Karpas-422 (cell line): ENCODE measurements around the gene FAM131B. TPM values are rescaled to one million over a fixed set of nuclear protein-coding genes. Genes with fewer than 3 reads are reported as not detected.

Experiments used
- DNase-seq: peaks from one replicate; pipeline ENCODE4 v3.0.0-alpha.2; 2015
- H2AFZ ChIP-seq: fragments of 200-600 bp; sonication (generic); 2 replicates; pipeline ENCODE4 v1.6.1; 2014; ENCODE audit warnings: antibody characterized with exemption, low read length, mixed read lengths
- H3K27ac ChIP-seq: fragments of 200-600 bp; sonication (generic); 2 replicates; pipeline ENCODE4 v1.5.1; 2014; ENCODE audit warnings: mild to moderate bottlenecking, low read length, moderate library complexity
- H3K27me3 ChIP-seq: fragments of 200-600 bp; sonication (generic); 2 replicates; pipeline ENCODE4 v1.6.1; 2014; ENCODE audit warnings: low read length, mixed read lengths
- H3K36me3 ChIP-seq: fragments of 200-600 bp; sonication (generic); 2 replicates; pipeline ENCODE4 v1.6.1; 2014; ENCODE audit warnings: low read length, mixed read lengths; ENCODE audit not compliant: insufficient read depth
- H3K4me1 ChIP-seq: fragments of 200-600 bp; sonication (generic); 2 replicates; pipeline ENCODE4 v1.6.1; 2014; ENCODE audit warnings: mild to moderate bottlenecking, low read length, mixed read lengths
- H3K4me2 ChIP-seq: fragments of 200-600 bp; sonication (generic); 2 replicates; pipeline ENCODE4 v1.6.1; 2014; ENCODE audit warnings: low read length, low read depth, mild to moderate bottlenecking; ENCODE audit not compliant: poor library complexity, severe bottlenecking
- H3K4me3 ChIP-seq: fragments of 200-600 bp; sonication (generic); 2 replicates; pipeline ENCODE4 v1.5.1; 2014; ENCODE audit warnings: mild to moderate bottlenecking, antibody characterized with exemption, low read length, mixed read lengths
- H3K79me2 ChIP-seq: fragments of 200-600 bp; sonication (generic); 2 replicates; pipeline ENCODE4 v1.6.1; 2014; ENCODE audit warnings: mild to moderate bottlenecking, low read length, mixed read lengths
- H3K9ac ChIP-seq: fragments of 200-600 bp; sonication (generic); 2 replicates; pipeline ENCODE4 v1.6.0; 2014; ENCODE audit warnings: low read length
- H3K9me2 ChIP-seq: fragments of 200-600 bp; sonication (generic), shearing (Covaris generic); replicated peaks from 2 replicates; pipeline ENCODE4 v1.6.0; 2014; ENCODE audit warnings: mild to moderate bottlenecking, low read length, moderate library complexity; ENCODE audit not compliant: insufficient read depth
- H3K9me3 ChIP-seq: fragments of 300-700, 200-600 bp; sonication (generic); 2 replicates; pipeline ENCODE4 v1.6.1; 2014; ENCODE audit warnings: low read length, mixed read lengths
- H4K20me1 ChIP-seq: fragments of 200-600 bp; sonication (generic); 2 replicates; pipeline ENCODE4 v1.6.1; 2014; ENCODE audit warnings: mild to moderate bottlenecking, antibody characterized with exemption, low read length, low read depth; ENCODE audit not compliant: insufficient read depth
- small RNA-seq: library from RNA; depleted of rRNA; stranded (forward); fragments of <200 nt; gene quantifications from one replicate; pipeline ENCODE3, GENCODE V24; 2014
- total RNA-seq: library from RNA; depleted of rRNA; stranded (reverse); fragments of >200 nt; shearing (Covaris generic); gene quantifications from 2 replicates; pipeline ENCODE4 v1.2.3, GENCODE V29; 2014; ENCODE audit warnings: low replicate concordance; rRNA removed

Gene FAM131B
- total RNA-seq, 1 experiment from 2014 or later: 0.11 TPM

GRCh38 chr7:143304938-143305337 is 57.6 kb downstream of the FAM131B start:
- DNase-seq: no peak
- Histone ChIP-seq H4K20me1 (no peaks in the 10 kb centered on the region; the same call in none of the 2 replicates), H3K4me3 (no peak overlapping the region), H3K27ac (no peak overlapping the region), H2AFZ (no peak overlapping the region), H3K4me2 (no peak overlapping the region), H3K79me2 (no peaks in the 10 kb centered on the region), H3K9me2 (no peaks in the 10 kb centered on the region), H3K9ac (no peak overlapping the region), H3K27me3 (no peaks in the 10 kb centered on the region), H3K36me3 (peaks cover 68% of the 10 kb centered on the region), H3K4me1 (no peaks in the 10 kb centered on the region), H3K9me3 (no peaks in the 10 kb centered on the region)

GRCh38 chr7:143303733-143304132 is 58.8 kb downstream of the FAM131B start:
- no peak overlapping the region for H3K4me2 ChIP-seq
- peaks cover 79% of the 10 kb centered on the region for H3K36me3 ChIP-seq
- H3K79me2 ChIP-seq: no peaks in the 10 kb centered on the region
- H3K9me3 ChIP-seq: no peaks in the 10 kb centered on the region
- H3K4me3 ChIP-seq: no peak overlapping the region
- H3K9me2 ChIP-seq: no peaks in the 10 kb centered on the region
- no peak for DNase-seq
- no peaks in the 10 kb centered on the region for H3K27me3 ChIP-seq
- no peak overlapping the region for H2AFZ ChIP-seq
- H3K4me1 ChIP-seq: no peaks in the 10 kb centered on the region
- no peak overlapping the region for H3K27ac ChIP-seq
- no peaks in the 10 kb centered on the region; the same call in none of the 2 replicates for H4K20me1 ChIP-seq
- H3K9ac ChIP-seq: no peak overlapping the region

Small RNA genes lying within 50 kb of the gene (small RNA-seq; reads per million reads assigned to genes)
- not detected for gene MIR6892

Other genes with a start within 250 kb of the FAM131B start
- not detected in 2 replicates for gene PIP, start 230.6 kb downstream of the FAM131B start, total RNA-seq
- gene TAS2R39, start 179.3 kb downstream of the FAM131B start, total RNA-seq: not detected in 2 replicates
- gene TAS2R40, start 140.7 kb downstream of the FAM131B start, total RNA-seq: not detected in 2 replicates
- 156 and 174 TPM in 2 replicates for gene GSTK1, start 99.3 kb downstream of the FAM131B start, total RNA-seq
- not detected in 2 replicates for gene TMEM139, start 77.8 kb downstream of the FAM131B start, total RNA-seq
- gene CASP2, start 74.4 kb downstream of the FAM131B start, total RNA-seq: 22.3 and 23.4 TPM in 2 replicates
- gene CLCN1, start 46.6 kb downstream of the FAM131B start, total RNA-seq: not detected in 2 replicates
- gene ZYX, start 18.6 kb upstream of the FAM131B start, total RNA-seq: 9.2 and 12.0 TPM in 2 replicates
- not detected in 2 replicates for gene EPHA1, start 46.1 kb upstream of the FAM131B start, total RNA-seq
- not detected in 2 replicates for gene TAS2R60, start 80.7 kb upstream of the FAM131B start, total RNA-seq
- gene TAS2R41, start 115.2 kb upstream of the FAM131B start, total RNA-seq: not detected in 2 replicates
- gene CTAGE15, start 209.1 kb upstream of the FAM131B start, total RNA-seq: not detected in 2 replicates